ES-I3 (cell line): ENCODE data around the gene AMOT.
A peak's percentile ranks its signal among the peaks of the same experiment; 100 is the strongest.
"Not testable (repeated sequence)": the region's sequence is repeated elsewhere in the genome, so short reads cannot be mapped to it uniquely, and the experiment has no call there.

Experiments used
- H3K36me3 ChIP-seq: 2 replicates; pipeline ENCODE4 v1.6.1; 2013; ENCODE audit warnings: mild to moderate bottlenecking, low read length, control low read depth, moderate library complexity; ENCODE audit not compliant: insufficient read depth
- H3K4me1 ChIP-seq: 2 replicates; pipeline ENCODE4 v1.6.1; 2013; ENCODE audit warnings: mild to moderate bottlenecking, control low read depth, low read length; ENCODE audit not compliant: insufficient read depth
- H3K9ac ChIP-seq: 2 replicates; pipeline ENCODE4 v1.6.1; 2013; ENCODE audit warnings: low read depth, mild to moderate bottlenecking, low read length, moderate library complexity
- H3K9me3 ChIP-seq: 2 replicates; pipeline ENCODE4 v1.6.1; 2013; ENCODE audit warnings: mild to moderate bottlenecking, low read length, moderate library complexity; ENCODE audit not compliant: control insufficient read depth, insufficient read depth

Gene AMOT

GRCh38 chrX:112840382-112841113 lies at the start of gene AMOT:
TSS of gene AMOT (minus strand) at chrX:112840831. CDS start at chrX:112823126, 17,705 bp downstream.
- Histone ChIP-seq H3K9ac (peak within 1 kb of the TSS; percentile 98), H3K4me1 (peaks cover 17% of the 10 kb centered on the region), H3K36me3 (no peaks in the 10 kb centered on the region), H3K9me3 (no peaks in the 10 kb centered on the region)

GRCh38 chrX:112889400-112889799 lies 48.8 kb upstream of the AMOT start:
- no peaks in the 10 kb centered on the region for H3K4me1 ChIP-seq
- no peak overlapping the region for H3K9ac ChIP-seq
- H3K36me3 ChIP-seq, result no peaks in the 10 kb centered on the region
- H3K9me3 ChIP-seq, result no peaks in the 10 kb centered on the region

- Histone ChIP-seq H3K9ac (no peak overlapping the region), H3K9me3 (no peaks in the 10 kb centered on the region), H3K4me1 (no peaks in the 10 kb centered on the region), H3K36me3 (no peaks in the 10 kb centered on the region)
Measured at GRCh38 chrX:112888916-112889315, 48.3 kb upstream of the AMOT start.

GRCh38 chrX:112877771-112878173 lies 37.1 kb upstream of the AMOT start:
- H3K9ac ChIP-seq, result no peak overlapping the region
- H3K36me3 ChIP-seq, result no peaks in the 10 kb centered on the region
- H3K9me3 ChIP-seq, result no peaks in the 10 kb centered on the region
- H3K4me1 ChIP-seq, result peaks cover 19% of the 10 kb centered on the region

GRCh38 chrX:112874614-112875013 lies 34.0 kb upstream of the AMOT start:
- no peak overlapping the region for H3K9ac ChIP-seq

GRCh38 chrX:112874175-112874574 lies 33.5 kb upstream of the AMOT start:
- Histone ChIP-seq H3K36me3 (no peaks in the 10 kb centered on the region), H3K9me3 (no peaks in the 10 kb centered on the region), H3K9ac (no peak overlapping the region), H3K4me1 (peaks cover 19% of the 10 kb centered on the region)

More at GRCh38 chrX:112874614-112875013, 34.0 kb upstream of the AMOT start:
- Histone ChIP-seq H3K9me3 (no peaks in the 10 kb centered on the region), H3K36me3 (no peaks in the 10 kb centered on the region), H3K4me1 (peaks cover 19% of the 10 kb centered on the region)

- H3K36me3 ChIP-seq, result no peaks in the 10 kb centered on the region
- H3K4me1 ChIP-seq, result 0 out of 2 replicates have a peak, but pooled peaks cover 3% of the 10 kb centered on the region
- H3K9me3 ChIP-seq, result no peaks in the 10 kb centered on the region
- H3K9ac ChIP-seq, result no peak overlapping the region
Measured at GRCh38 chrX:112868586-112868985, 28.0 kb upstream of the AMOT start.

- H3K36me3 ChIP-seq, result no peaks in the 10 kb centered on the region
- no peak overlapping the region for H3K9ac ChIP-seq
- 0 out of 2 replicates have a peak, but pooled peaks cover 3% of the 10 kb centered on the region for H3K4me1 ChIP-seq
- H3K9me3 ChIP-seq, result no peaks in the 10 kb centered on the region
Measured at GRCh38 chrX:112867570-112867969, 26.9 kb upstream of the AMOT start.

- H3K9ac ChIP-seq, result no peak overlapping the region
- H3K9me3 ChIP-seq, result no peaks in the 10 kb centered on the region
- H3K4me1 ChIP-seq, result 0 out of 2 replicates have a peak, but pooled peaks cover 3% of the 10 kb centered on the region
- no peaks in the 10 kb centered on the region for H3K36me3 ChIP-seq
Measured at GRCh38 chrX:112866175-112866574, 25.5 kb upstream of the AMOT start.

- Histone ChIP-seq H3K4me1 (0 out of 2 replicates have a peak, but pooled peaks cover 3% of the 10 kb centered on the region), H3K36me3 (no peaks in the 10 kb centered on the region), H3K9ac (no peak overlapping the region), H3K9me3 (no peaks in the 10 kb centered on the region)
Measured at GRCh38 chrX:112865464-112866025, 24.9 kb upstream of the AMOT start.

- Histone ChIP-seq H3K36me3 (no peaks in the 10 kb centered on the region), H3K9ac (no peak overlapping the region), H3K4me1 (0 out of 2 replicates have a peak, but pooled peaks cover 3% of the 10 kb centered on the region), H3K9me3 (no peaks in the 10 kb centered on the region)
Measured at GRCh38 chrX:112863850-112864249, 23.2 kb upstream of the AMOT start.

- H3K4me1 ChIP-seq, result peaks cover 7% of the 10 kb centered on the region; the same call in 1 of the 2 replicates
- H3K9me3 ChIP-seq, result no peaks in the 10 kb centered on the region
- H3K36me3 ChIP-seq, result no peaks in the 10 kb centered on the region
- no peak overlapping the region for H3K9ac ChIP-seq
Measured at GRCh38 chrX:112857478-112857878, 16.8 kb upstream of the AMOT start.

- H3K36me3 ChIP-seq, H3K9me3 ChIP-seq, H3K9ac ChIP-seq: not testable (repeated sequence)
- peaks cover 22% of the 10 kb centered on the region; the same call in 1 of the 2 replicates for H3K4me1 ChIP-seq
Measured at GRCh38 chrX:112854901-112855300, 14.3 kb upstream of the AMOT start.

- Histone ChIP-seq H3K9ac (no peak overlapping the region; the same call in 1 of the 2 replicates), H3K36me3 (no peaks in the 10 kb centered on the region), H3K9me3 (no peaks in the 10 kb centered on the region), H3K4me1 (peaks cover 22% of the 10 kb centered on the region; the same call in 1 of the 2 replicates)
Measured at GRCh38 chrX:112852851-112853250, 12.2 kb upstream of the AMOT start.

GRCh38 chrX:112851806-112852205 lies 11.2 kb upstream of the AMOT start:
- Histone ChIP-seq H3K4me1 (peaks cover 22% of the 10 kb centered on the region; the same call in 1 of the 2 replicates), H3K9me3 (no peaks in the 10 kb centered on the region), H3K36me3 (no peaks in the 10 kb centered on the region), H3K9ac (peak overlapping the region; percentile 16; the same call in 1 of the 2 replicates)
